ENCODE data around the gene MCC.
"Not testable (repeated sequence)": the region's sequence is repeated elsewhere in the genome, so short reads cannot be mapped to it uniquely, and the experiment has no call there.

MCC gene

GRCh38 chr5:113425909-113426308 is 62.3 kb downstream of the MCC start:
- no peak for DNase-seq (ENCODE audit: low read depth)

GRCh38 chr5:113421693-113422092 is 66.6 kb downstream of the MCC start:
- no peak for DNase-seq (ENCODE audit: low read depth)

DNA sequence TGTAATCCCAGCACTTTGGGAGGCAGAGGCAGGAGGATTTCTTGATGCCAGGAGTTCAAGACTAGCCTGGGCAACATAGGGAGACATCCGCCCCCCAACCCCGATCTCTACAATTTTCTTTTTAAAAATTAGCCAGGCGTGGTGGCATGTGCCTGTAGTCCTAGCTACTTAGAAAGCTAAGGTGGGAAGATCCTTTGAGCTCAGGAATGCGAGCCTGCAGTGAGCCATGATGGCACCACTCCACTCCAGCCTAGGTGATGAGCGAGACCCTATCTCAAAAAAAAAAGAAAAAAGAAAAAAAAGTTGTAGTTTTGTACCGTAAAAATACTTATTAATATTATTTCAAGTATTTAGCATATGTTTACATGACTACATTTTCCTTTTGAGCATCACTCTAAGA is 82.7 kb downstream of the MCC start:
- DNase-seq (ENCODE audit: low read depth), result no peak

DNA sequence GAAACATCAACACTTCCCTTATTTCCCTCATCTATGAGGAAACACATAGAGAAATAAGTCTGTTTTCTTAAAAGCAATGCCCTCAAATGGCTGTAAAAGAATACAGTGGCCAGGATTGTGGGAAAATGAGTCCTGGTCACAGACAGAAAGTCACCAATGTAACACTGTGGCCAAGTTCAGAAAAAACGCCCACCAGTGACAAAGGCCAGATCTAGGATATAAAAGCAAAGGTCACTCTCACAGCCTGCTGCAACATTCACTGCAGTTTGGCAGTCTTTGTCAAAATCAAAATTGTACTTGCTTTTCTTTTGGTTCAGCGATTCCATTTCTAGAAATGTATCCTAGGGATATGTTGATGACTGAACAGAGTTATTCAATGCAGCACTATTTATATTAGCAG is 84.0 kb downstream of the MCC start:
- no peak for DNase-seq (ENCODE audit: low read depth)

DNA sequence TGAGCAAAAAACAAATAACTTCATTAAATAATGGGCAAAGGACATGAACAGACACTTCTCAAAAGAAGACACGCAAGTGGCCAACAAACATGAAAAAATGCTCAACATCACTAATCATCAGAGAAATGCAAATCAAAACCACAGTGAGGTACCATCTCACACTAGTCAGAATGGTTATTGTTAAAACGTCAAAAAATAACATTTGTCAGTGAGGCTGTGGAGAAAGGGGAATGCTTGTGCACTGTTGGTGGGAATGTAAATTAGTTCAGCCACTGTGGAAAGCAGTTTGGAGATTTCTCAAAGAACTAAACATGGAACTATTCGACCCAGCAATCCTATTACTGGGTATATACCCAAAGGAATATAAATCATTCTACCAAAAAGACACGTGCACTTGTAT is 90.3 kb downstream of the MCC start:
- DNase-seq (ENCODE audit: low read depth), result not testable (repeated sequence)

GRCh38 chr5:113397046-113397445 is 91.2 kb downstream of the MCC start:
- no peak for DNase-seq (ENCODE audit: low read depth)

GRCh38 chr5:113394658-113395057 is 93.6 kb downstream of the MCC start:
- DNase-seq (ENCODE audit: low read depth), result no peak

- no peak for DNase-seq (ENCODE audit: low read depth)
Observed at GRCh38 chr5:113390224-113390623, 98.0 kb downstream of the MCC start.

GRCh38 chr5:113389116-113389515 is 99.1 kb downstream of the MCC start:
- no peak for DNase-seq (ENCODE audit: low read depth)

DNA sequence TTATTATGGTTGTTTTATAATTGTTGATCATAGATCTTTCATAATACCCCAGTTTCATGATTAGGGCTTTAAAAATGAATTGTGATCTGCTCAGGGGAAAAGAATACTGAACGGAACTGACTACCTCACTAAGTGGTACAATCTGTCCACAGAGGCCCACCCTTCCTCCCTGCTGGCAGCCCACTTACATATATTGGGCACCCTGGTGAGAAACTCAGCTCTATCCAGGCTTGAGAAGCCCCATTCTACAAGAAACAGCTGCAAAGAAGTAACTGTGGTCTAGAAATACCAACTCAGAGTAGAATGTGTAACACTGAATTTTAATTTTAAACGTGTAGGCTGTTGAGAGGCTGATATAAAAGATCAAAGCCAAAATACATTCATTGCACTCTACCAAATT is 100.4 kb downstream of the MCC start:
- no peak for DNase-seq (ENCODE audit: low read depth)

GRCh38 chr5:113384782-113385285 is 103.4 kb downstream of the MCC start:
- DNase-seq (ENCODE audit: low read depth), result no peak

GRCh38 chr5:113382731-113383130 is 105.5 kb downstream of the MCC start:
- no peak for DNase-seq (ENCODE audit: low read depth)

DNA sequence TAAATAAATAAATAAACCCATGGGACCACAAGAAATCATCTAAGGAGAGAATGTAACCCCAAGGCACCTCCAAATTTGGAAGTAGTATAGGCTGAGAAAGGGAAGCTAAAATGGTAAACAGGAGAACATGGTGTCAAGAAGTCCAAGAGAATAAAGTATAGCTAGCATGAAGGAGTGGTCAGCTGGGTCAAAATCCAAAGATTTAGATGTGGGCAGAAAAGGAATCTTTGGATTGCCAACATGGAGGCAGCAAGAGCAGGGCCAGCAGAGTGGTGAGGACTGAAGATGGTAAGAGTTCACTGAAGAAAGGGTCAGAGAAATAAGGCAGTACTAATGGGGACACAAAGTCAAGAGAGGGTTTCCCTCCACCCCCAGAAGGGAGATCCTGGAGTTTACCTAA is 106.5 kb downstream of the MCC start:
- no peak for DNase-seq (ENCODE audit: low read depth)

GRCh38 chr5:113380807-113381326 is 107.4 kb downstream of the MCC start:
- no peak for DNase-seq (ENCODE audit: low read depth)

DNA sequence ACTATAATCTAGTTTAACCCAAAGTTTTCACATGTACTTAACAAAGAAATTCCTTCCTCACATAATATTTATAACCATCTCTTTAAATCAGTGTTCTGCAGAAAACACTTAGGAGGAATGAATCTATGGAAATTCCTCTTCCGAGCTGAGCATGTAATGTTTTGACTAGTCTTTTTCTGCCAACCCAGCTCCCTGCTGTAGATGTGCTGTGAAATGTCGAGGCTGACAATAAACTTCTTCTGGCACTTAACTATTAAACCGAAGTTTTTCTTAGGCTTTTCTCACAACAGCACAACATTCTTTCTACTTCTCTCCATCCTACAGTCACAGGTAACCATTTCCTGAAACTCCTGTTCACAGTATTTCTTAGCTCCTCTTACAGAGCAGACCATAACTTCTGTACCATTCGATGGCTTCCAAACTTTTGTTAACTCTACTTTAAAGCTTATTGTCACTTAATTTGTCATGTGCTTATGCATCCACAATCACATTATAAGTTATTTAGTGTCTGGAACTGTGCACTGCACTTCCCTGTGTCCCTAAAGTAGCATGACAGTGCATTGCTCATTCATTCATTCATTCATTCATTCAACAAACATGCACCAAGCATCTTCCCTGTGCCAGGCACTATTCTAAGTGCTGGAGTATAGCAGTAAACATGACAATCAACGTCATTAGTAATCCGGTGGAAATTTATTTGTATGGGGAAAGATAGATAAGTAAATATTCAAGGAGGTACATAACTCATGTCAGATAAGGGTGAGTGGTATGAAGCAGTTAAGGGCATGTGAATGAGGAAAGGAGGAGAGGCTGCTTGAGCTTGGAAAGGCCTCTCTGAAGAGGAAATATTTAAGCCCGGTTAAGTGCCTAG is 108.1 kb downstream of the MCC start:
- DNase-seq (ENCODE audit: low read depth), result no peak

GRCh38 chr5:113378959-113379541 is 109.2 kb downstream of the MCC start:
- peak; percentile 25 for DNase-seq (ENCODE audit: low read depth)

DNA sequence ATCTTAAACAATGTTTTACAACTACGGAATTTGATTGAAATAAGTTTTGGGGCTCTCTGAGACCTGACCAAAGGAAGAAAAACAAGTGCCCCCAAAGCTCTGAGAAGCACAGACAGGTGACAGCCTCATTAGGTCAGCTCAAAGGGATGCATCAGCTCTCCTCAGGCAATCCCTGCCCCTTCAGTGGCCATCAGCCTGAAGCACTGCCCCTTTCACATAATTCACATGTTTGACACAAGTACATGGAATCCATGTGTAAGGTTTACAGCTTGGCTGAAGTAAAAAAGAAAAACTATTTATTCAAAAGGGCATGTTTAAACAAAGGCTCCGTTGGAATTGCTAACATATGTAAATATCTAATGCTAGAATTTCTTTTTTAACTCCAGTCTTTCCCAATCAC is 109.7 kb downstream of the MCC start:
- no peak for DNase-seq (ENCODE audit: low read depth)

DNA sequence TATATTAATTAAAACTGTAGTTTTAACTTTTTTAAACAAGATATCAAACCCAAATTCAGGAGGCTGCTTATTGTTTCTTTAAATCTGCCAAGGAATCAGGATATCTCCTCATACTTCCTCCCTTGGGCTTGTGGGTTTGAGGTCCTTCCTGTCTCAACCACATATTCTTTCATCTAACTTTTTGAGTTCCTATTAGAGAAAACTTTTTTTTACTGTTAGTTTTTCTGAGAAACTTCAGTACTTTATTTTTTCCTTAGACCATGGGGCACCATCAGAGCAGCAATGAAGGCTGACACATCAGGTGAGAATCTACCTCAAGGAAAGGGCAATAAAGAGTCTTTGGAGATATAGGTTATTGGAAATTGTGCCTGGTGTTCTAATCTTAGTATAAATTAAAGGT is 110.2 kb downstream of the MCC start:
- DNase-seq (ENCODE audit: low read depth), result no peak

GRCh38 chr5:113376640-113377039 is 111.6 kb downstream of the MCC start:
- DNase-seq (ENCODE audit: low read depth), result no peak

DNA sequence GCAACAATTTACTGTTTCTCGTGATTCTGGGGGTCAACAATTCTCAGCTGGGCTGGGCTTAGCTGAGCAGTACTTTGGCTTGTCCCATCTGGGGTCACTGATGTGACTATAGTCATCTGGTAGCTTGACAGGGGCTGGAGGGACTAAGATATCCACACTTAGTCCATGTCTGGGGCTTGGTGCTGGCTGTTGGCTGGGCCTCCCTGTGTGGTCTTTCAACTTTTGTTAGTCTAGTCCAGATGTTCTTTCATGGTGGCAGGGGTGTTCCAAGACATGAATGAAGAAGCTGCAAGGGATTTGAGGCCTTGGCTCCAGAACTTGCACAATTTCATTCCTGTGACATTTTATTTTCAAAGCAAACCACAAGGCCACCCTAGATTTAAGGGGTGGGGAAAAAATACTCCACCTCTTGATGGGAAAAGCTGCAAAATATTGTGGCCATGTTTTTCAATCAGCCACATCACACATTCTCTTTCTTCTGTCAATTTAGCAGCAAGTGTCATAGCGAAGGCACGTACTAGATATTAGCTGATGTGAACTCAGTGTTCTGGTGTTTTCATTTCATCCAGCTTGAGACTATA is 112.7 kb downstream of the MCC start:
- DNase-seq (ENCODE audit: low read depth), result no peak

GRCh38 chr5:113373426-113373825 is 114.8 kb downstream of the MCC start:
- no peak for DNase-seq (ENCODE audit: low read depth)

- no peak for DNase-seq (ENCODE audit: low read depth)
Observed at GRCh38 chr5:113371721-113372196, 116.5 kb downstream of the MCC start.

DNA sequence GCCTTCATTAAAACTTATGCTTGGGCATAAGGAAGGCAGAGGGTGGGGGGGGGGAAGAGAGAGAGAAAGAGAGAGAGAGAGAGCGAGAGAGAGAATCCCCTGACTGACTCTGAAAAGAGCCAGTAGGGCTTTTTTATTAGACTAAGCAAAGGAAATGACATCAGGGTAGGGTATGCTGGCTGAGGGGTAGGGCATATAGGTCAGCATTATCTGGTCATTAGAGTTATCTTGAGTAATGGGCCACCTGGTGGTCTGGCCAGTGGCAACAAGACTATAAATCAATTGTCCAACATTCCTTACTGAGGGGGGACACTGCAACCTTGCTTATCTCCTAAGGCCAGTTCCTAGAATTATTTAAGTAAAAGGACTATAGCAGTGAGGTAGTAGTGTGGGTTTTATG is 120.7 kb downstream of the MCC start:
- DNase-seq (ENCODE audit: low read depth), result no peak

All from stimulated activated CD8-positive, alpha-beta memory T cell treated with anti-CD3 and anti-CD28 coated beads, Interleukin-7, amount 100 ng/mL, for 24 hours (primary cell).